Rectal smooth muscle tissue (tissue), 1 donor: ENCODE results near the gene THEM5.
"Not testable (repeated sequence)": the region's sequence is repeated elsewhere in the genome, so short reads cannot be mapped to it uniquely, and the experiment has no call there.

ENCODE experiments used
- H3K27ac ChIP-seq: one replicate; pipeline ENCODE4 v1.7.0; 2013; ENCODE audit warnings: low read depth, low read length, inconsistent platforms
- H3K27me3 ChIP-seq: one replicate; pipeline ENCODE4 v1.7.0; 2013; ENCODE audit warnings: low read length; ENCODE audit not compliant: control insufficient read depth, insufficient read depth
- H3K36me3 ChIP-seq: one replicate; pipeline ENCODE4 v1.7.0; 2013; ENCODE audit warnings: low read length; ENCODE audit not compliant: control insufficient read depth, insufficient read depth
- H3K4me1 ChIP-seq: one replicate; pipeline ENCODE4 v1.7.0; 2013; ENCODE audit warnings: low read length; ENCODE audit not compliant: control insufficient read depth, insufficient read depth
- H3K4me3 ChIP-seq: one replicate; pipeline ENCODE4 v1.7.0; 2013; ENCODE audit warnings: low read length
- H3K9ac ChIP-seq: one replicate; pipeline ENCODE4 v1.7.0; 2013; ENCODE audit warnings: low read length

The THEM5 gene

GRCh38 chr1:151884445-151884844 lies 30.9 kb upstream of the THEM5 start:
- H3K27me3 ChIP-seq, H3K4me3 ChIP-seq, H3K9ac ChIP-seq, H3K27ac ChIP-seq, H3K36me3 ChIP-seq, H3K4me1 ChIP-seq: not testable (repeated sequence)

DNA sequence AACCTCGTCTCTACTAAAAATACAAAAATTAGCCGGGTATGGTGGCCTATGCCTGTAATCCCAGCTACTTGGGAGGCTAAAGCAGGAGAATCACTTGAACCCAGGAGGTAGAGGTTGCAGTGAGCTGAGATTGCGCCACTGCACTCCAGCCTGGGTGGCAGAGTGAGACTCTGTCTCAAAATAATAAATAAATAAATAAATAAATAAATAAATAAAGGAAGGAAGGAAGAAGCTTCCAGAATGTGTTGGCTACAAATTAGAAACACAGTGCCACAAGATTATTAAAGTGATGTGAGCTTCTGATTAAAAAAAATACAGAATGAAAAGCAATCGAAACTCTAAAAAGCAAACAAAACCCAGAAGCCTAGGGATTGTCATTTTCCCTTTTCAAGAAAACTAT lies 30.4 kb upstream of the THEM5 start:
- not testable (repeated sequence) for H3K4me1 ChIP-seq, H3K27ac ChIP-seq, H3K27me3 ChIP-seq, H3K9ac ChIP-seq, H3K36me3 ChIP-seq, H3K4me3 ChIP-seq

- not testable (repeated sequence) for H3K27me3 ChIP-seq, H3K9ac ChIP-seq, H3K4me3 ChIP-seq, H3K4me1 ChIP-seq, H3K36me3 ChIP-seq, H3K27ac ChIP-seq
Observed at GRCh38 chr1:151882918-151883317, 29.4 kb upstream of the THEM5 start.

GRCh38 chr1:151882466-151882865 lies 29.0 kb upstream of the THEM5 start:
- Histone ChIP-seq H3K4me3 (no peak overlapping the region), H3K27me3 (no peaks in the 10 kb centered on the region), H3K36me3 (no peaks in the 10 kb centered on the region), H3K27ac (no peak overlapping the region), H3K4me1 (no peaks in the 10 kb centered on the region), H3K9ac (no peak overlapping the region)

DNA sequence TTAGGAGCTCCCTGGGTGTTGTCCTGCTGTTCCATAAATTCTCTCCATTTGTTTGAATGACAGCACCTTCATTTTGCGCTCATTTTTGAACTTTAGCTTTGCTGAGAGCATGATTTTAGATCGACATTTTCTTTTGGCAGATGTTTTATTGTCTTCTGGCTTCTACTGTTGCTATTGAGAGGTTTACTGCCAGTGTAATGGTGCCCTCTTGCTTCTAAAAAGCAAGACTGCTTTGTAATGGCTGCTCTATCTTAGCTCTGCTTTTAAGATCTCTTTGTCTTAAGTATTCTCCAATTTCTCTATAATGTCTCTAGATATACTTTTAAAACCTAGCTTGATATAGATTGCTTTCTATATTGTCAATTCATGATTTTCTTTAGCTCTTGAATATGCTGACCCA lies 28.0 kb upstream of the THEM5 start:
- Histone ChIP-seq H3K4me1 (no peaks in the 10 kb centered on the region), H3K27ac (no peak overlapping the region), H3K36me3 (no peaks in the 10 kb centered on the region), H3K4me3 (no peak overlapping the region), H3K27me3 (no peaks in the 10 kb centered on the region), H3K9ac (no peak overlapping the region)

DNA sequence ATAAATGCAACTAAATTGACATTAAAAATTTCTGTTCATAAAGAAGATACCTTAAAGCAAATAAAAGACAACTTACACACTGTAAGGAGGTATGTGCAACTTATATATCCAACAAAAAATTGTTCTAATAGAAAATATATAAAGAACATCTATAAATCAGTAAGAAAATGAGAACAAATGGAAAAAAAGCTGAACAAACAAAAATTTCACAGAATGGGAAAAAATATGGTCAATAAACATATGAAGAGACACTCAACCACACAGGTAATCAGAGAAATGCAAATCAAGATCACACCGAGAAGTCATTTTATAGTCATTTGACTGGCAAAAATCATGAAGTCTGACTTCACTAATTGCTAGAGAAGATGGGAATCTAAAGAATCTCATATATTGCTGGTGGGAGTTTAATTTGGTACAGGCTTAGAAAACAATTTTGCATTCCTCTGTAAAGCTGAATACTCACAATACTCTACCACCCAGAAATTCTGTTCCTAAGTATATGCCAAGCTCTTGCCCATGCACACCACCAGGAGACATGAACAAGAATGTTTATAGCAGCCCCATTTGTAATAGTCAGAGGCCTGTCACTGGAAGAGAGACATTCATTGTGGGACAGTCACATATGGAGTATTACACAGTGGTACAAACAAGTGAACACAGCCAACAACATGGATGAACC lies 22.0 kb upstream of the THEM5 start:
- Histone ChIP-seq H3K36me3 (peaks cover 4% of the 10 kb centered on the region), H3K4me3 (no peak overlapping the region)

GRCh38 chr1:151872776-151873175 lies 19.3 kb upstream of the THEM5 start:
- H3K9ac ChIP-seq, H3K36me3 ChIP-seq, H3K4me3 ChIP-seq, H3K27ac ChIP-seq, H3K27me3 ChIP-seq, H3K4me1 ChIP-seq: not testable (repeated sequence)

More for the DNA sequence above, 22.0 kb upstream of the THEM5 start:
- no peak overlapping the region for H3K27ac ChIP-seq
- no peak overlapping the region for H3K9ac ChIP-seq
- H3K27me3 ChIP-seq: no peaks in the 10 kb centered on the region
- no peaks in the 10 kb centered on the region for H3K4me1 ChIP-seq

DNA sequence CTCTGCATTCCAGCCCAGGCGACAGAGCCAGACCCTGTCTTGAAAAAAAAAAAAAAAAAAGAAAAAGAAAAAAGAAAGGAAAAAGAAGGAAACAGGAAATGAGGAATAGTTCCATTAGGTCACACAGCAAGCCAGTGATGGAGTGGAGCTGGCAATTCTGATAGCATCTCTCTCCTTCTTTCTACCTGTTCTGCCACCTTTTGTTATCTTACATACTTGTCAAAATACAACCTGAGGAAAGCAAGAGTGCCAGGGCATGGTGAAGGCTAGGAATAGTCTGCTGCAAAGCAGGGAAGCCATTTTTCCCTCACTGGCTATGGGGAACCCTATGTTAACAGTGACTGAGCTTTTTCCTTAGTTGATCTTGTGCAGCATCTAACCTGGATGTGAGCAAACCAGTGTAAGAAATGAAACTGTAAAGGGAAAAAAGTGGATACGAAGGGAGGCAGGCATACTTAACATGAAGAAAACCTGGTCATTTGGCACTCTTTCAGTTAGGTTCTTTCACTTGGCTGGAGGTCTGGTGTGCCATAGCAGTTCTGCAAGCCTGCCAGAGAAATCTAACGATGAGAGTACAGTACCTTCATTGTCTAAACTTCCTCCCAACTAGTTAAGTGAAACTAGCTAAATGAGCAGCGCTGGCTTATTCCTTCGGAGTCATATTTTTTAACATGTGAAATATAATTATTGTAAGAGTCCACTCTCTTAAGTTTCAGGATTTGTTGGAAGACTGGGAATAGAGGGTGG lies 17.9 kb upstream of the THEM5 start:
- Histone ChIP-seq H3K27me3 (no peaks in the 10 kb centered on the region), H3K4me3 (no peak overlapping the region), H3K9ac (no peak overlapping the region), H3K27ac (no peak overlapping the region), H3K4me1 (no peaks in the 10 kb centered on the region), H3K36me3 (peaks cover 4% of the 10 kb centered on the region)

- H3K27ac ChIP-seq: no peak overlapping the region
- H3K9ac ChIP-seq: no peak overlapping the region
- no peaks in the 10 kb centered on the region for H3K27me3 ChIP-seq
- H3K4me3 ChIP-seq: no peak overlapping the region
- H3K36me3 ChIP-seq: no peaks in the 10 kb centered on the region
- H3K4me1 ChIP-seq: no peaks in the 10 kb centered on the region
Observed at GRCh38 chr1:151868486-151868885, 15.0 kb upstream of the THEM5 start.

DNA sequence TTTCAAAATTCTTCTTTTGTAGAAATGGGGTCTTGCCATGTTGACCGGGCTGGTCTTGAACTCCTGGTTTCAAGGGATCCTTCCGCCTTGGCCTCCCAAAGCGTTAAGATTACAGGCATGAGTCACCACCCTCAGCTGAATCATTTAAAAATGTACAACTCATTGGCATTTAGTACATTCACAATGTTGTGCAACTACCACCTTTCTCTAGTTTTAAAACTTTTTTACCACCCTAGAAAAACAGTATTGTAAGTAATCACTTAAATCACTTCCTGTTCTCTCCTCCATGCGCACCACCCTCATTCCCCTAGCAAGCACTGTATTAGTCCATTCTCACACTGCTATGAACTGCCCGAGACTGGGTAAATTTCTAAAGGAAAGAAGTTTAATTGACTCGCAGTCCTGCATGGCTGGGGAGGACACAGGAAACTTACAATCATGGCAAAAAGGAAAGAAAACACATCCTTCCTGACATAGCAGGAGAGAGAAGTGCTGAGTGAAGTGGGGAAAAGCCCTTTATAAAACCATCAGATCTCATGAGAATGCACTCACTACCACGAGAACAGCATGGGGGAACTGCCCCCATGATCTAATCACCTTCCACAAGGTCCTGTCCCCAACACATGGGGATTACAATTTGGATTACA lies 14.4 kb upstream of the THEM5 start:
- Histone ChIP-seq H3K9ac (no peak overlapping the region), H3K4me1 (no peaks in the 10 kb centered on the region), H3K4me3 (no peak overlapping the region), H3K27ac (no peak overlapping the region), H3K36me3 (no peaks in the 10 kb centered on the region), H3K27me3 (no peaks in the 10 kb centered on the region)

DNA sequence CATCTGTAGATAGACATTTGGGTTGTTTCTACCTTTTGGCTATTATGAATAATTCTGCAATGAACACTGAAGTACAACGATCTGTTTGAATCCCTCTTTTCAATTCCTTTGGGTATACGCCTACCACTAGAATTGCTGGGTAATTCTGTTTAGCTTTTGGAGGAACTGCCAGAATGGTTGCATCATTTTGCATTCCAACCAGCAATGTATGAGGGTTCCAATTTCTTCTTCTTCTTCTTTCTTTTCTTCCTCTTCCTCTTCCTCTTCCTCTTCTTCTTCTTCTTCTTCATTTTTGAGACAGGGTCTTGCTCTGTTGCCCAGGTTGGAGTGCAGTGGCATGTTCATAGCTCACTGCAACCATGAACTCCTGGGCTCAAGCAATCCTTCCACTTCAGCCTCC lies 13.8 kb upstream of the THEM5 start:
- no peak overlapping the region for H3K27ac ChIP-seq
- H3K36me3 ChIP-seq: no peaks in the 10 kb centered on the region
- H3K27me3 ChIP-seq: no peaks in the 10 kb centered on the region
- no peaks in the 10 kb centered on the region for H3K4me1 ChIP-seq
- H3K9ac ChIP-seq: no peak overlapping the region
- H3K4me3 ChIP-seq: no peak overlapping the region

DNA sequence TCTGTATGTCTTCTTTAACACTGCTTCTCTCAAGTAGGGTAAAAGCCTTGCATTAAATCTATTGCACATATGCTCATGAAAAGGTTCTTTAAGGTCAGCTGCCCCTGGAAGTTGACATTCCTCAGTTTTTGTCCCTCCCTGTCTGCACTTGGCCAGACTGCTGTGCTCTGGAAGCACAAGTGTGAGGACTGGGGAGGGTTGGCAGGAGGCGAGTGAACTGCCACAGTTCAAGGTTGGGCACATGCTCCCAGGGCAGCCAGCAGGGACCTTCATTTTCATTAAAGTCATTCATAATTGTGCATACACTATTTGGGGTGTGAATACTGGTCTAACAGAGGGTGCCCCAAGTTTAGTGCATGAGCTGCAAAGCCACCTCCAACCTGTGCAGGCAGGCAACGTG lies 10.9 kb upstream of the THEM5 start:
- no peak overlapping the region for H3K9ac ChIP-seq
- no peaks in the 10 kb centered on the region for H3K4me1 ChIP-seq
- no peak overlapping the region for H3K27ac ChIP-seq
- no peaks in the 10 kb centered on the region for H3K27me3 ChIP-seq
- H3K4me3 ChIP-seq: no peak overlapping the region
- H3K36me3 ChIP-seq: no peaks in the 10 kb centered on the region

DNA sequence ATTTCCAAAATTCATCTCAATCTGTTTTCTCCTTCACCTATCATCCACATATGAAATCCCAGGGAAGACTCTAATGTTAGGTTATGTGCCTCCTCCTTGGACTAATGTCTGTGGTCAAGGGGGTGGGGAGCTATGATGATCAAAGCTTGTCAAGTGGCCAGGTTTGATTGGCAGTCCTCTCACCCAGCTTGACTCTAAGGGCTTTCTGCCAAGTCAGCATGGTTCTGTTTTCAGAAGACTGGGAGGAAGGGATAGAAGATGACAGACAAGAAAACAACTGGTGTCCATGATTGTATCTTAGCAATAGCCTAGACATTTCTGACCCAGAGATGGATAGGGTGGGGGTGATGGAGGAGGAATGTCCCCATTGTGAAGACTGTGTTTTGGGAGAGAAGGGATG lies 9.1 kb upstream of the THEM5 start:
- no peak overlapping the region for H3K27ac ChIP-seq

More for the DNA sequence above, 9.1 kb upstream of the THEM5 start:
- H3K4me1 ChIP-seq: no peaks in the 10 kb centered on the region
- H3K36me3 ChIP-seq: no peaks in the 10 kb centered on the region
- H3K27me3 ChIP-seq: no peaks in the 10 kb centered on the region
- no peak overlapping the region for H3K4me3 ChIP-seq
- no peak overlapping the region for H3K9ac ChIP-seq
